Activated CD8-positive, alpha-beta memory T cell treated with anti-CD3 and anti-CD28 coated beads for 24 hours (primary cell): ENCODE results near the gene XRCC5.

ENCODE experiments used
- DNase-seq: peaks from one replicate; pipeline ENCODE4 v3.0.0-alpha.2; 2020

Gene XRCC5

GRCh38 chr2:216086207-216086893 lies 22.8 kb upstream of the XRCC5 start:
- DNase-seq = no peak

GRCh38 chr2:216090369-216090786 lies 18.8 kb upstream of the XRCC5 start:
- no peak for DNase-seq

- no peak for DNase-seq
These were observed 16.5 kb upstream of the XRCC5 start for GRCh38 chr2:216092646-216093045.

GRCh38 chr2:216094701-216095100 lies 14.4 kb upstream of the XRCC5 start:
- no peak for DNase-seq

GRCh38 chr2:216098421-216099334 lies 10.5 kb upstream of the XRCC5 start:
- DNase-seq = no peak

GRCh38 chr2:216101109-216101508 lies 8.0 kb upstream of the XRCC5 start:
- no peak for DNase-seq

- DNase-seq = no peak
These were observed 5.9 kb upstream of the XRCC5 start for GRCh38 chr2:216103213-216103612.

- DNase-seq = no peak
These were observed 4.5 kb upstream of the XRCC5 start for GRCh38 chr2:216104691-216105090.

- no peak for DNase-seq
These were observed 1.8 kb upstream of the XRCC5 start for GRCh38 chr2:216107320-216107719.

- no peak for DNase-seq
These were observed 1.4 kb upstream of the XRCC5 start for GRCh38 chr2:216107760-216108159.

- DNase-seq = no peak
These were observed 710 bp upstream of the XRCC5 start for GRCh38 chr2:216108310-216108966.

- DNase-seq = no peak
These were observed 940 bp downstream of the XRCC5 start for GRCh38 chr2:216109962-216110614.

- DNase-seq = no peak
These were observed 1.5 kb downstream of the XRCC5 start for GRCh38 chr2:216110620-216111019.

- DNase-seq = no peak
These were observed 2.0 kb downstream of the XRCC5 start for GRCh38 chr2:216111122-216111521.

GRCh38 chr2:216112926-216113325 lies 3.8 kb downstream of the XRCC5 start:
- DNase-seq = no peak

GRCh38 chr2:216113572-216113971 lies 4.4 kb downstream of the XRCC5 start:
- no peak for DNase-seq

GRCh38 chr2:216114382-216114713 lies 5.2 kb downstream of the XRCC5 start:
- no peak for DNase-seq

- DNase-seq = peak; percentile 99
These were observed 5.8 kb downstream of the XRCC5 start for GRCh38 chr2:216114714-216115531.

GRCh38 chr2:216116418-216116817 lies 7.3 kb downstream of the XRCC5 start:
- no peak for DNase-seq

GRCh38 chr2:216117561-216118340 lies 8.6 kb downstream of the XRCC5 start:
- no peak for DNase-seq

- no peak for DNase-seq
These were observed 9.3 kb downstream of the XRCC5 start for GRCh38 chr2:216118474-216118873.

GRCh38 chr2:216119146-216119545 lies 10.0 kb downstream of the XRCC5 start:
- DNase-seq = no peak
